Calu3 (cell line): ENCODE measurements around the gene ARID1B. TPM values are rescaled to one million over a fixed set of nuclear protein-coding genes. Genes with fewer than 3 reads are reported as not detected.

Source experiments
- BruUV-seq: library from RNA; stranded (reverse); fragments of 400-500 nt; replicated peaks from 2 replicates; lab custom pipeline; 2021; lab: Mats Ljungman, UMichigan
- CTCF ChIA-PET: fragments of 300-600 bp; sonication (Branson Sonifier 250); formaldehyde crosslinking; loops from one replicate; lab custom pipeline; 2022; ENCODE audit warnings: antibody characterized with exemption; lab: Charles Lee
- DNase-seq: peaks from one replicate; pipeline ENCODE4 v3.0.0; 2022
- H3K27ac Mint-ChIP-seq: one replicate; pipeline ENCODE4 v1.8.0; 2022; ENCODE audit warnings: mixed read lengths; ENCODE audit not compliant: unreplicated experiment
- H3K27me3 Mint-ChIP-seq: one replicate; pipeline ENCODE4 v1.8.0; 2022; ENCODE audit warnings: mixed read lengths; ENCODE audit not compliant: unreplicated experiment
- H3K36me3 Mint-ChIP-seq: one replicate; pipeline ENCODE4 v1.8.0; 2022; ENCODE audit warnings: mild to moderate bottlenecking, moderate library complexity, mixed read lengths; ENCODE audit not compliant: insufficient read depth, unreplicated experiment
- H3K4me1 Mint-ChIP-seq: one replicate; pipeline ENCODE4 v1.8.0; 2022; ENCODE audit warnings: mild to moderate bottlenecking, low read depth, mixed read lengths; ENCODE audit not compliant: unreplicated experiment
- H3K4me3 Mint-ChIP-seq: one replicate; pipeline ENCODE4 v1.8.0; 2022; ENCODE audit warnings: mild to moderate bottlenecking, low read depth, moderate library complexity, mixed read lengths; ENCODE audit not compliant: unreplicated experiment
- H3K9me3 Mint-ChIP-seq: one replicate; pipeline ENCODE4 v1.8.0; 2022; ENCODE audit warnings: low read depth, mixed read lengths; ENCODE audit not compliant: unreplicated experiment
- CTCF ChIP-seq: fragments of 200-600 bp; IDR thresholded peaks from one replicate; pipeline ENCODE4 v1.8.0; 2022; ENCODE audit warnings: antibody characterized with exemption; ENCODE audit not compliant: unreplicated experiment
- intact Hi-C: fragments of 100-400 bp; cut with micrococcal nuclease; formaldehyde crosslinking; loops from one replicate; pipeline ENCODE4 v1.10.0; 2022; ENCODE audit not compliant: unreplicated experiment
- total RNA-seq: library from RNA; stranded (reverse); gene quantifications from 2 replicates; pipeline ENCODE4 v1.2.3, GENCODE V29; 2022

The ARID1B gene
- total RNA-seq, 1 experiment from 2014 or later, result 53.5 TPM

- no peak for TF ChIP-seq CTCF
- Mint-ChIP-seq H3K36me3 (no peaks in the 10 kb centered on the region), H3K4me3 (no peak overlapping the region), H3K27me3 (no peaks in the 10 kb centered on the region), H3K9me3 (no peaks in the 10 kb centered on the region), H3K4me1 (no peaks in the 10 kb centered on the region), H3K27ac (no peak overlapping the region)
- no peak for DNase-seq
- CTCF ChIA-PET, result no interaction called here
- intact Hi-C loops, result no loop called here
- BruUV-seq, result no TSS peak
These were observed 395.1 kb downstream of the ARID1B start for GRCh38 chr6:157172231-157172701.

GRCh38 chr6:157172830-157173536 lies 395.8 kb downstream of the ARID1B start:
- no peak for TF ChIP-seq CTCF
- CTCF ChIA-PET, result no interaction called here
- DNase-seq, result no peak
- H3K4me1 Mint-ChIP-seq, result no peaks in the 10 kb centered on the region
- no peaks in the 10 kb centered on the region for H3K9me3 Mint-ChIP-seq
- intact Hi-C loops, result no loop called here
- no peaks in the 10 kb centered on the region for H3K36me3 Mint-ChIP-seq
- no TSS peak for BruUV-seq
- H3K27ac Mint-ChIP-seq, result no peak overlapping the region
- no peak overlapping the region for H3K4me3 Mint-ChIP-seq
- no peaks in the 10 kb centered on the region for H3K27me3 Mint-ChIP-seq

- Mint-ChIP-seq H3K27ac (no peak overlapping the region), H3K27me3 (no peaks in the 10 kb centered on the region), H3K9me3 (no peaks in the 10 kb centered on the region), H3K4me1 (no peaks in the 10 kb centered on the region), H3K36me3 (no peaks in the 10 kb centered on the region), H3K4me3 (no peak overlapping the region)
- no peak for TF ChIP-seq CTCF
- no peak for DNase-seq
- no TSS peak for BruUV-seq
- CTCF ChIA-PET, result no interaction called here
- intact Hi-C loops, result no loop called here
These were observed 396.6 kb downstream of the ARID1B start for GRCh38 chr6:157173776-157174175.

GRCh38 chr6:157174731-157175130 lies 397.6 kb downstream of the ARID1B start:
- no TSS peak for BruUV-seq
- Mint-ChIP-seq H3K4me1 (no peaks in the 10 kb centered on the region), H3K27ac (no peak overlapping the region), H3K9me3 (no peaks in the 10 kb centered on the region), H3K27me3 (no peaks in the 10 kb centered on the region), H3K4me3 (no peak overlapping the region), H3K36me3 (no peaks in the 10 kb centered on the region)
- no peak for DNase-seq
- CTCF ChIA-PET, result interaction anchor here (0.7 kb wide), 1 partner anchor 165 kb away, joined by 3 read pairs; no protein-coding TSS in a partner anchor
- intact Hi-C loops, result no loop called here
- no peak for TF ChIP-seq CTCF
